HEK293 (cell line): ENCODE data around the gene GSG1L.

ENCODE experiments used
- CTCF ChIA-PET: fragments of 350-600 bp; formaldehyde crosslinking; extraction: SDS; loops from one replicate; lab custom pipeline; 2021; ENCODE audit warnings: antibody characterized with exemption; lab: Yijun Ruan, JAX
- POLR2A ChIA-PET: fragments of 300-600 bp; formaldehyde crosslinking; extraction: SDS; loops from one replicate; lab custom pipeline; 2020; ENCODE audit warnings: antibody characterized with exemption, inconsistent platforms; lab: Yijun Ruan, JAX
- H3K27ac ChIP-seq: fragments of 200-500 bp; sonication (Bioruptor generic); 2 replicates; pipeline ENCODE4 v1.5.1; 2014; ENCODE audit warnings: low read depth, low read length, control low read depth, inconsistent platforms; ENCODE audit errors: extremely low read depth
- H3K36me3 ChIP-seq, 2 experiments: fragments of 200-500 bp in 1 of 2; sonication (Bioruptor generic) in 1 of 2; 1 replicate in 1 of 2; 2 replicates in 1 of 2; pipeline ENCODE4 v1.5.1; 2014 to 2017; ENCODE audit warnings: inconsistent platforms in 2 of 2, low read length in 2 of 2; ENCODE audit not compliant: control insufficient read depth in 2 of 2, insufficient read depth in 1 of 2
- H3K4me1 ChIP-seq: fragments of 200-500 bp; sonication (Bioruptor generic); 2 replicates; pipeline ENCODE4 v1.5.1; 2014; ENCODE audit warnings: mild to moderate bottlenecking, low read length, inconsistent platforms; ENCODE audit not compliant: control insufficient read depth, insufficient read depth
- H3K4me3 ChIP-seq: 2 replicates; pipeline ENCODE4 v1.5.1; 2011; ENCODE audit warnings: low read depth, mild to moderate bottlenecking, control low read depth, low read length, moderate library complexity
- H3K9me3 ChIP-seq: fragments of 200-500 bp; sonication (Bioruptor generic); 2 replicates; pipeline ENCODE4 v1.5.1; 2014; ENCODE audit warnings: low read depth, low read length, inconsistent platforms; ENCODE audit not compliant: control insufficient read depth, insufficient read depth
- BCL11A ChIP-seq: fragments of 450-650 bp; formaldehyde crosslinking; IDR thresholded peaks from 2 replicates; pipeline ENCODE4 v1.5.1; 2016; ENCODE audit warnings: low read depth, missing biosample characterization, missing genetic modification characterization
- BCL11B ChIP-seq: fragments of 450-650 bp; formaldehyde crosslinking; IDR thresholded peaks from 2 replicates; pipeline ENCODE4 v1.5.1; 2016; ENCODE audit warnings: low read depth, missing biosample characterization, missing genetic modification characterization
- SALL2 ChIP-seq: fragments of 450-650 bp; formaldehyde crosslinking; IDR thresholded peaks from 2 replicates; pipeline ENCODE4 v1.5.0; 2017; ENCODE audit warnings: missing biosample characterization, mild to moderate bottlenecking, missing genetic modification characterization, borderline replicate concordance
- SCRT1 ChIP-seq: fragments of 450-650 bp; formaldehyde crosslinking; IDR thresholded peaks from 2 replicates; pipeline ENCODE4 v1.5.1; 2016; ENCODE audit warnings: missing biosample characterization, missing genetic modification characterization, borderline replicate concordance
- SCRT2 ChIP-seq: fragments of 450-650 bp; formaldehyde crosslinking; IDR thresholded peaks from 2 replicates; pipeline ENCODE4 v1.5.1; 2016; ENCODE audit warnings: missing biosample characterization, missing genetic modification characterization
- ZBTB17 ChIP-seq: fragments of 450-650 bp; formaldehyde crosslinking; IDR thresholded peaks from 2 replicates; pipeline ENCODE4 v1.5.1; 2016; ENCODE audit warnings: missing biosample characterization, missing genetic modification characterization
- ZNF114 ChIP-seq: fragments of 450-650 bp; formaldehyde crosslinking; IDR thresholded peaks from 2 replicates; pipeline ENCODE4 v1.5.0; 2017; ENCODE audit warnings: missing biosample characterization, missing genetic modification characterization
- ZNF121 ChIP-seq: fragments of 450-650 bp; formaldehyde crosslinking; IDR thresholded peaks from 2 replicates; pipeline ENCODE4 v1.5.1; 2016; ENCODE audit warnings: missing biosample characterization, missing genetic modification characterization
- ZNF341 ChIP-seq: fragments of 450-650 bp; formaldehyde crosslinking; IDR thresholded peaks from 2 replicates; pipeline ENCODE4; 2016; ENCODE audit warnings: low read depth, missing biosample characterization, missing genetic modification characterization
- ZNF366 ChIP-seq: fragments of 450-650 bp; formaldehyde crosslinking; conservative IDR thresholded peaks from 2 replicates; pipeline ENCODE4 v1.5.1; 2016; ENCODE audit warnings: missing biosample characterization, missing genetic modification characterization
- ZNF549 ChIP-seq: fragments of 450-650 bp; IDR thresholded peaks from 2 replicates; pipeline ENCODE4 v1.5.1; 2018; ENCODE audit warnings: missing biosample characterization, missing genetic modification characterization, mild to moderate bottlenecking, inconsistent platforms, moderate library complexity
- ZNF664 ChIP-seq: fragments of 450-650 bp; formaldehyde crosslinking; IDR thresholded peaks from 2 replicates; pipeline ENCODE4 v1.5.1; 2016; ENCODE audit warnings: missing biosample characterization, missing genetic modification characterization
- ZNF701 ChIP-seq: fragments of 450-650 bp; formaldehyde crosslinking; IDR thresholded peaks from 2 replicates; pipeline ENCODE4 v1.5.1; 2016; ENCODE audit warnings: missing biosample characterization, missing genetic modification characterization
- ZSCAN16 ChIP-seq: fragments of 450-650 bp; formaldehyde crosslinking; IDR thresholded peaks from 2 replicates; pipeline ENCODE4 v1.5.1; 2016; ENCODE audit warnings: missing biosample characterization, missing genetic modification characterization

Gene GSG1L

DNA sequence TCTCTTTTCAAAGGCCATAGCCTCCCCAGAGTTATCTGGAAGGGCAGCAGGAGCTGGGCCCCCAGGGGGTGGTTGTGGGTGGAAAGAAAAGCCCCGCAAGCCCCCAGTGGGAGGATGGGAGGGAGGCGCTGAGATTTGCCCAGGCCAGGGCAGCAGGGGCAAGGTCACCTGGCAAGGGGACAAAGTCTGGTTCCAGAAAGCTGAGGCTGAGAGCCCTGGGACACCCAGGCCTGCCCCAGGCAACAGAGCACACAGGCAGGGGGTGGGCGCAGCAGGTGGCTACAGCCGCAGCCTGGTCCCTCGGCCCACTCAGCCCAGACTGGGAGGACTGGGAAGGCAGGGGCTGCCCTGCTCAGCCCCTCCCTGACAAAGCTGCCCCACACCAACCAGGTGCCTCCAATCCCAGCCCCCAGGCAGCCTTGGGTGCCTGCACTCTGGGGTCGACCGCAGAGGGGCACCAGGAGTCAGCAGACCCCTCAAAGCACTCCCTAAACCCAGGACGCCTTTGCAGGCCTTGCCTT, 23.7 kb upstream of the GSG1L start:
- Histone ChIP-seq H3K9me3 (no peaks in the 10 kb centered on the region), H3K27ac (no peak overlapping the region), H3K4me1 (no peaks in the 10 kb centered on the region), H3K4me3 (no peak overlapping the region)
- ChIA-PET CTCF (interaction anchor here (1.5 kb wide), 1 partner anchor 16 kb away, joined by 5 read pairs; no protein-coding TSS in a partner anchor), POLR2A (no interaction called here)
- TF ChIP-seq ZNF341 (tag by site-specific recombination) (peak; percentile 31; the same call in 1 of the 2 replicates), ZNF701 (tag by site-specific recombination) (no peak), SALL2 (tag by site-specific recombination) (no peak)
- TF ChIP-seq, all 188 proteins: peak for 1
- H3K36me3 ChIP-seq, result no peaks in the 10 kb centered on the region; a peak in 1 of 3 replicates

GRCh38 chr16:28086186-28087139, 22.9 kb upstream of the GSG1L start:
- H3K4me3 ChIP-seq, result no peak overlapping the region
- TF ChIP-seq ZSCAN16 (tag by site-specific recombination), result no peak
- TF ChIP-seq BCL11B (tag by site-specific recombination), result peak; percentile 61; the same call in 1 of the 2 replicates
- TF ChIP-seq ZNF366 (tag by site-specific recombination), result no peak
- peak; percentile 86 for TF ChIP-seq BCL11A (tag by site-specific recombination)
- TF ChIP-seq ZNF121, result no peak
- TF ChIP-seq ZBTB17 (tag by site-specific recombination), result no peak
- TF ChIP-seq, all 188 proteins: peak for 2
- Histone ChIP-seq H3K36me3 (no peaks in the 10 kb centered on the region; a peak in 1 of 3 replicates), H3K4me1 (no peaks in the 10 kb centered on the region), H3K9me3 (no peaks in the 10 kb centered on the region), H3K27ac (no peak overlapping the region)
- CTCF ChIA-PET, result interaction anchor here (1.5 kb wide), 1 partner anchor 15 kb away, joined by 5 read pairs; no protein-coding TSS in a partner anchor
- POLR2A ChIA-PET, result no interaction called here

- Histone ChIP-seq H3K27ac (no peak overlapping the region), H3K36me3 (no peaks in the 10 kb centered on the region; a peak in 1 of 3 replicates), H3K9me3 (no peaks in the 10 kb centered on the region), H3K4me1 (no peaks in the 10 kb centered on the region), H3K4me3 (no peak overlapping the region)
- TF ChIP-seq SCRT2 (tag by site-specific recombination) (peak; percentile 86), ZNF114 (no peak), ZNF121 (peak; percentile 96), SCRT1 (tag by site-specific recombination) (peak; percentile 61; the same call in 1 of the 2 replicates)
- ChIA-PET POLR2A (no interaction called here), CTCF (no interaction called here)
Observed at GRCh38 chr16:28085389-28086171, 22.1 kb upstream of the GSG1L start.

GRCh38 chr16:28084209-28084608, 20.7 kb upstream of the GSG1L start:
- no peaks in the 10 kb centered on the region; a peak in 1 of 3 replicates for H3K36me3 ChIP-seq
- POLR2A ChIA-PET, result no interaction called here
- TF ChIP-seq ZNF121 (0 out of 2 replicates have a peak, but pooled peaks have one; percentile 31), ZNF549 (no peak), ZNF664 (tag by site-specific recombination) (peak; percentile 50; the same call in 1 of the 2 replicates)
- TF ChIP-seq, all 188 proteins: peak for 2
- Histone ChIP-seq H3K27ac (no peak overlapping the region), H3K9me3 (no peaks in the 10 kb centered on the region), H3K4me1 (no peaks in the 10 kb centered on the region), H3K4me3 (no peak overlapping the region)
- CTCF ChIA-PET, result no interaction called here
